Subcutaneous abdominal adipose tissue (tissue), 5 donors: ENCODE measurements around the gene IFNAR2.
"Not testable (repeated sequence)": the region's sequence is repeated elsewhere in the genome, so short reads cannot be mapped to it uniquely, and the experiment has no call there.

Experiments
- H3K27ac ChIP-seq: one replicate; pipeline ENCODE4 v1.7.0; 2013; ENCODE audit warnings: low read depth, mild to moderate bottlenecking, inconsistent platforms, low read length, moderate library complexity
- H3K27me3 ChIP-seq, 5 donors: one replicate each; pipeline ENCODE4 v1.7.0; 2013; ENCODE audit warnings: low read length in 5 of 5, inconsistent platforms in 1 of 5; ENCODE audit not compliant: control insufficient read depth in 5 of 5, insufficient read depth in 4 of 5
- H3K36me3 ChIP-seq, 5 donors: one replicate each; pipeline ENCODE4 v1.7.0; 2013; ENCODE audit warnings: low read length in 5 of 5; ENCODE audit not compliant: control insufficient read depth in 5 of 5, insufficient read depth in 5 of 5
- H3K4me1 ChIP-seq, 5 donors: one replicate each; pipeline ENCODE4 v1.7.0; 2013; ENCODE audit warnings: low read length in 5 of 5, mild to moderate bottlenecking in 3 of 5, moderate library complexity in 1 of 5; ENCODE audit not compliant: control insufficient read depth in 5 of 5, insufficient read depth in 5 of 5
- H3K4me3 ChIP-seq, 5 donors: one replicate each; pipeline ENCODE4 v1.7.0; 2013; ENCODE audit warnings: low read length in 5 of 5, low read depth in 1 of 5
- H3K9ac ChIP-seq, 5 donors: one replicate each; pipeline ENCODE4 v1.7.0; 2013; ENCODE audit warnings: low read length in 5 of 5, mild to moderate bottlenecking in 4 of 5, moderate library complexity in 3 of 5
- H3K9me3 ChIP-seq, 5 donors: one replicate each; pipeline ENCODE4 v1.7.0; 2013; ENCODE audit warnings: low read length in 5 of 5; ENCODE audit not compliant: control insufficient read depth in 5 of 5
- donor health status: healthy.
- donor health status: healthy.
- donor health status: healthy.
- donor health status: healthy.
- donor health status: healthy.

IFNAR2 gene

GRCh38 chr21:33211732-33212131 lies 18.0 kb upstream of the IFNAR2 start:
- Histone ChIP-seq H3K4me3 (no peak overlapping the region), H3K27ac (no peak overlapping the region), H3K4me1 (peaks cover 10 to 38% (median 36%) of the 10 kb centered on the region in 5 donors), H3K36me3 (no peaks in the 10 kb centered on the region), H3K27me3 (no peaks in the 10 kb centered on the region), H3K9me3 (peaks cover 0 to 5% (median 0%) of the 10 kb centered on the region in 5 donors), H3K9ac (no peak overlapping the region)

- H3K36me3 ChIP-seq: no peaks in the 10 kb centered on the region
- no peaks in the 10 kb centered on the region for H3K27me3 ChIP-seq
- H3K27ac ChIP-seq: peak overlapping the region; percentile 1
- H3K4me1 ChIP-seq: peaks cover 10 to 42% (median 38%) of the 10 kb centered on the region in 5 donors
- H3K9ac ChIP-seq: no peak overlapping the region
- H3K9me3 ChIP-seq: peaks cover 0 to 5% (median 0%) of the 10 kb centered on the region in 5 donors
- no peak overlapping the region for H3K4me3 ChIP-seq
These were observed 17.4 kb upstream of the IFNAR2 start for GRCh38 chr21:33212159-33212851.

GRCh38 chr21:33214056-33214455 lies 15.7 kb upstream of the IFNAR2 start:
- peaks cover 10 to 44% (median 38%) of the 10 kb centered on the region in 5 donors for H3K4me1 ChIP-seq
- no peak overlapping the region for H3K4me3 ChIP-seq
- no peaks in the 10 kb centered on the region for H3K36me3 ChIP-seq
- H3K9ac ChIP-seq: no peak overlapping the region
- no peaks in the 10 kb centered on the region for H3K27me3 ChIP-seq
- H3K27ac ChIP-seq: no peak overlapping the region
- H3K9me3 ChIP-seq: no peaks in the 10 kb centered on the region

- no peak overlapping the region for H3K4me3 ChIP-seq
- peaks cover 0 to 9% (median 2%) of the 10 kb centered on the region in 5 donors for H3K9me3 ChIP-seq
- H3K36me3 ChIP-seq: no peaks in the 10 kb centered on the region
- no peak overlapping the region for H3K27ac ChIP-seq
- no peak overlapping the region for H3K9ac ChIP-seq
- peaks cover 10 to 37% (median 29%) of the 10 kb centered on the region in 5 donors for H3K4me1 ChIP-seq
- H3K27me3 ChIP-seq: no peaks in the 10 kb centered on the region
These were observed 12.6 kb upstream of the IFNAR2 start for GRCh38 chr21:33217138-33217520.

GRCh38 chr21:33219300-33219699 lies 10.4 kb upstream of the IFNAR2 start:
- no peaks in the 10 kb centered on the region for H3K36me3 ChIP-seq
- H3K4me3 ChIP-seq: no peak overlapping the region
- peaks cover 10 to 29% (median 23%) of the 10 kb centered on the region in 5 donors for H3K4me1 ChIP-seq
- H3K27ac ChIP-seq: no peak overlapping the region
- no peak overlapping the region for H3K9ac ChIP-seq
- H3K27me3 ChIP-seq: no peaks in the 10 kb centered on the region
- H3K9me3 ChIP-seq: peaks cover 0 to 10% (median 4%) of the 10 kb centered on the region in 5 donors

GRCh38 chr21:33219954-33220353 lies 9.8 kb upstream of the IFNAR2 start:
- peaks cover 0 to 10% (median 4%) of the 10 kb centered on the region in 5 donors for H3K9me3 ChIP-seq
- no peak overlapping the region for H3K9ac ChIP-seq
- no peak overlapping the region for H3K27ac ChIP-seq
- no peaks in the 10 kb centered on the region for H3K36me3 ChIP-seq
- no peaks in the 10 kb centered on the region for H3K27me3 ChIP-seq
- no peak overlapping the region for H3K4me3 ChIP-seq
- H3K4me1 ChIP-seq: peaks cover 10 to 25% (median 17%) of the 10 kb centered on the region in 5 donors

- not testable (repeated sequence) for H3K27me3 ChIP-seq, H3K36me3 ChIP-seq, H3K27ac ChIP-seq, H3K4me3 ChIP-seq, H3K9me3 ChIP-seq, H3K4me1 ChIP-seq, H3K9ac ChIP-seq
These were observed 4.4 kb upstream of the IFNAR2 start for GRCh38 chr21:33225376-33225775.

GRCh38 chr21:33228455-33228854 lies 1.3 kb upstream of the IFNAR2 start:
- no peaks in the 10 kb centered on the region for H3K36me3 ChIP-seq
- no peak overlapping the region for H3K9ac ChIP-seq
- no peaks in the 10 kb centered on the region for H3K9me3 ChIP-seq
- H3K27me3 ChIP-seq: peaks cover 0 to 2% (median 0%) of the 10 kb centered on the region in 5 donors
- peaks cover 7 to 34% (median 31%) of the 10 kb centered on the region in 5 donors for H3K4me1 ChIP-seq
- H3K27ac ChIP-seq: no peak overlapping the region
- H3K4me3 ChIP-seq: no peak overlapping the region

- peak overlapping the region in 4 of 5 donors; percentile 66 to 97 (median 76) for H3K9ac ChIP-seq
- H3K4me1 ChIP-seq: peaks cover 7 to 36% (median 35%) of the 10 kb centered on the region in 5 donors
- peak overlapping the region; percentile 53 to 62 (median 56) for H3K4me3 ChIP-seq
- no peaks in the 10 kb centered on the region for H3K9me3 ChIP-seq
- no peaks in the 10 kb centered on the region for H3K36me3 ChIP-seq
- H3K27me3 ChIP-seq: peaks cover 0 to 2% (median 0%) of the 10 kb centered on the region in 5 donors
- H3K27ac ChIP-seq: no peak overlapping the region
These were observed 497 bp upstream of the IFNAR2 start for GRCh38 chr21:33229099-33229783.
